PFSK-1 (cell line): ENCODE measurements around the gene KATNBL1.

Experiments
- FOXP2 ChIP-seq: optimal IDR thresholded peaks from 2 replicates; pipeline ENCODE3; 2011; ENCODE audit warnings: borderline replicate concordance, control low read depth, inconsistent platforms; ENCODE audit not compliant: insufficient read depth; ENCODE audit errors: extremely low read length, extremely low read depth
- POLR2AphosphoS5 ChIP-seq: IDR thresholded peaks from 2 replicates; pipeline ENCODE4 v1.6.1; 2012; ENCODE audit warnings: low read depth, mild to moderate bottlenecking, control low read depth, low read length, moderate library complexity
- REST ChIP-seq, 2 experiments: IDR thresholded peaks; 2 replicates each; pipeline versions ENCODE4 v1.6.1 to v1.8.0; 2011 to 2012; ENCODE audit warnings: low read depth in 2 of 2, low read length in 2 of 2, control low read depth in 1 of 2, inconsistent platforms in 1 of 2, mild to moderate bottlenecking in 1 of 2, moderate library complexity in 1 of 2; ENCODE audit not compliant: insufficient read depth in 1 of 2
- SIN3A ChIP-seq: IDR thresholded peaks from 2 replicates; pipeline ENCODE4 v1.6.1; 2012; ENCODE audit warnings: mild to moderate bottlenecking, low read length, moderate library complexity, borderline replicate concordance; ENCODE audit not compliant: insufficient read depth
- TAF1 ChIP-seq: IDR thresholded peaks from 2 replicates; pipeline ENCODE4 v1.6.1; 2012; ENCODE audit warnings: low read length, control low read depth, borderline replicate concordance; ENCODE audit not compliant: insufficient read depth

Gene KATNBL1

GRCh38 chr15:34248190-34248589 is 38.3 kb upstream of the KATNBL1 start:
- TF ChIP-seq FOXP2 = no peak
- no peak for TF ChIP-seq TAF1
- no peak for TF ChIP-seq POLR2AphosphoS5
- no peak for TF ChIP-seq REST (IDR thresholded peaks at IDR 0.05; ENCODE audit: insufficient read depth in 1 of 2, low read depth in 2 of 2, low read length in 2 of 2)
- TF ChIP-seq SIN3A = no peak

DNA sequence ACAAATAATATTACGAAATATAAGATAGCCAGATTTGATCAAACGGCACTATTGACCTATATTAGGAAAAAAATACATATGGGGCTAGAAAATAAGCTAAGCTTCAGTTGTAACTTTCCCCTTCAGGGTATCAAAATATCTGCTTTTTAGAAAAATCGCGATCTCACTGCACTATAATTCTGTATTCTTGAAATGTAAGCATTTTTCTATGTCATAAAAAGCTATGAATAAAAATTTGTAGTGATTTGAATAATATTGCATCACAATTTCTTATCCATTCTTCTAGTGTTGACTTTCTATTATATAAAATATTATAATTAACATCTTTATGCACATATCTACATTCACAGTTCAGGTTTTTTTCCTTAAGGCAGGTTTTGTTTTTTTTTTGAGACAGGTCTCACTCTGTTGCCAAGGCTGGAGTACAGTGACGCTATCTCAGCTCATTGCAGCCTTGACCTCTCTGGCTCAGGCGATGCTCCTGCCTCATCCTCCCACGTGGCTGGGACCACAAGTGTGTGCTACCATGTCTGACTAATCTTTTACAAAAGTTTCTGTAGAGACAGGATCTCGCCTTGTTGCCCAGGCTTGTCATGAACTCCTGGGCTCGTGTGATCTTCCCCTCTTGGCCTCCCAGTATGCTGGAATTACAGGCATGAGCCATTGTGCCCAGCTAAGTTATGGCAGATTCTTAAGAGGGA is 36.5 kb upstream of the KATNBL1 start:
- no peak for TF ChIP-seq TAF1
- TF ChIP-seq FOXP2 = no peak
- no peak for TF ChIP-seq SIN3A
- no peak for TF ChIP-seq REST (IDR thresholded peaks at IDR 0.05; ENCODE audit: insufficient read depth in 1 of 2, low read depth in 2 of 2, low read length in 2 of 2)
- no peak for TF ChIP-seq POLR2AphosphoS5

GRCh38 chr15:34243226-34243625 is 33.3 kb upstream of the KATNBL1 start:
- TF ChIP-seq TAF1 (no peak), REST (IDR thresholded peaks at IDR 0.05; ENCODE audit: insufficient read depth in 1 of 2, low read depth in 2 of 2, low read length in 2 of 2) (no peak), FOXP2 (no peak), SIN3A (no peak), POLR2AphosphoS5 (no peak)

DNA sequence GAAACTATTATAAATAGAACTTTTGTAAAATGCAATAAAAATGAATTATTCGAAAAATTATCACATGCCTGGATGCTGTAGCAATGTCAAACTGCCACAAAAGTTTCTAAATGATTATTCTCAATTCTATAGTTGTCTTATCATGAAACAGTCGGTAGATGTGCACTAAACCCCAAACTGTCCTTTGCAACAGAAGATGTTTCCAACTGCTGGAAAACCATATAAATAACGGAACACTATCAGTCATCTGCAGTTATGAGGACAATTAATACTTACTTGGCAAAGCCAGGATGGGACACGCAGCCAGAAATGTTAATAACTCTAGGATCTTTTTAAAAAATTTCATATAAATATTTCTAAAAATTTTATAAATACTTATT is 32.4 kb upstream of the KATNBL1 start:
- TF ChIP-seq FOXP2 = no peak
- TF ChIP-seq SIN3A = no peak
- TF ChIP-seq REST (IDR thresholded peaks at IDR 0.05; ENCODE audit: insufficient read depth in 1 of 2, low read depth in 2 of 2, low read length in 2 of 2) = no peak
- TF ChIP-seq TAF1 = no peak
- TF ChIP-seq POLR2AphosphoS5 = no peak
